22Rv1 (cell line): ENCODE results near the gene BCL2L13.

ENCODE experiments used
- CTCF ChIP-seq: fragments of 450-650 bp; IDR thresholded peaks from 2 replicates; pipeline ENCODE4 v1.5.1; 2017; ENCODE audit warnings: mild to moderate bottlenecking
- ZFX ChIP-seq: fragments of 450-650 bp; IDR thresholded peaks from 2 replicates; pipeline ENCODE4 v1.6.1; 2017; ENCODE audit warnings: antibody characterized with exemption, borderline replicate concordance

- TF ChIP-seq CTCF = no peak
- TF ChIP-seq ZFX = no peak
These were observed 40.2 kb upstream of the BCL2L13 start for GRCh38 chr22:17598318-17598717.
